Hepatocyte (in vitro differentiated cells): ENCODE results near the gene NEMP1. TPM values are rescaled to one million over a fixed set of nuclear protein-coding genes. Genes with fewer than 3 reads are reported as not detected.
"Not testable (repeated sequence)": the region's sequence is repeated elsewhere in the genome, so short reads cannot be mapped to it uniquely, and the experiment has no call there.

Experiments used
- DNase-seq: peaks from one replicate; pipeline ENCODE4 v3.0.0-alpha.2; 2016; ENCODE audit warnings: low spot score
- H2AFZ ChIP-seq: fragments of 200-600 bp; sonication (generic); 2 replicates; pipeline ENCODE4 v1.6.0; 2016; ENCODE audit warnings: antibody characterized with exemption, mild to moderate bottlenecking
- H3K27ac ChIP-seq: fragments of 200-600 bp; sonication (generic); 2 replicates; pipeline ENCODE4 v1.5.1; 2016; ENCODE audit warnings: mild to moderate bottlenecking
- H3K27me3 ChIP-seq: fragments of 200-600 bp; sonication (generic); 2 replicates; pipeline ENCODE4 v1.6.1; 2016
- H3K36me3 ChIP-seq: fragments of 200-600 bp; sonication (generic); replicated peaks from 2 replicates; pipeline ENCODE4 v1.5.1; 2016; ENCODE audit warnings: low read depth; ENCODE audit not compliant: insufficient read depth
- H3K4me1 ChIP-seq: fragments of 200-600 bp; sonication (generic); 2 replicates; pipeline ENCODE4 v1.5.1; 2016; ENCODE audit warnings: mild to moderate bottlenecking, moderate library complexity; ENCODE audit not compliant: insufficient read depth
- H3K4me2 ChIP-seq: fragments of 200-600 bp; sonication (generic); 2 replicates; pipeline ENCODE4 v1.6.0; 2016
- H3K4me3 ChIP-seq: fragments of 200-600 bp; sonication (generic); 2 replicates; pipeline ENCODE4 v1.5.1; 2016; ENCODE audit warnings: mild to moderate bottlenecking
- H3K79me2 ChIP-seq: fragments of 200-600 bp; sonication (generic); 2 replicates; pipeline ENCODE4 v1.6.0; 2017; ENCODE audit warnings: mild to moderate bottlenecking
- H3K9me2 ChIP-seq: fragments of 200-600 bp; sonication (generic); replicated peaks from 2 replicates; pipeline ENCODE4 v1.6.0; 2017; ENCODE audit warnings: mild to moderate bottlenecking; ENCODE audit not compliant: insufficient read depth
- H3K9me3 ChIP-seq: fragments of 200-600 bp; sonication (generic); 2 replicates; pipeline ENCODE4 v1.5.1; 2016; ENCODE audit warnings: low read depth, mild to moderate bottlenecking
- H4K20me1 ChIP-seq: fragments of 200-600 bp; sonication (generic); 2 replicates; pipeline ENCODE4 v1.6.0; 2016; ENCODE audit warnings: mild to moderate bottlenecking; ENCODE audit not compliant: insufficient read depth, poor library complexity, severe bottlenecking
- CTCF ChIP-seq: fragments of 200-600 bp; sonication (generic); IDR thresholded peaks from 2 replicates; pipeline ENCODE4 v1.5.1; 2016; ENCODE audit warnings: antibody characterized with exemption, mild to moderate bottlenecking; ENCODE audit not compliant: poor library complexity
- EZH2 ChIP-seq: fragments of 200-600 bp; sonication (generic); IDR thresholded peaks from 2 replicates; pipeline ENCODE4 v1.6.1; 2016; ENCODE audit warnings: antibody characterized with exemption, mild to moderate bottlenecking, borderline replicate concordance
- EZH2phosphoT487 ChIP-seq: fragments of 200-600 bp; sonication (generic); IDR thresholded peaks from one replicate; pipeline ENCODE4 v1.6.1; 2018; ENCODE audit warnings: antibody characterized with exemption, mild to moderate bottlenecking, low read depth, moderate library complexity; ENCODE audit not compliant: unreplicated experiment, severe bottlenecking
- WGBS: methylation state at CpG from one replicate; pipeline ENCODE4 v1.1.6; 2016; ENCODE audit warnings: low lambda C conversion rate; ENCODE audit errors: missing lambda C conversion rate; 5-methylcytosine and 5-hydroxymethylcytosine counted together
- polyA plus RNA-seq: library from polyadenylated mRNA; unstranded; fragments of >200 nt; fragmentation: Nextera tagmentation; extraction: Ambion mirVana; gene quantifications from 2 replicates; pipeline ENCODE4 v1.2.1, GENCODE V29; 2016
- total RNA-seq: library from RNA; depleted of rRNA; stranded (reverse); fragments of >200 nt; gene quantifications from 2 replicates; pipeline ENCODE4 v1.2.3, GENCODE V29; 2014

NEMP1 gene
- total and polyA plus RNA-seq, 2 experiments from 2014 or later, result 6.2 to 9.3 TPM

GRCh38 chr12:57079821-57080220 lies 1.2 kb upstream of the NEMP1 start:
- H3K27ac ChIP-seq, result peak overlapping the region; percentile 80
- TF ChIP-seq CTCF, result no peak
- TF ChIP-seq EZH2phosphoT487, result no peak
- TF ChIP-seq EZH2, result no peak
- H3K4me3 ChIP-seq, result no peak overlapping the region
- no peak for DNase-seq
- no peaks in the 10 kb centered on the region for H3K36me3 ChIP-seq
- H3K9me3 ChIP-seq, result no peaks in the 10 kb centered on the region
- H2AFZ ChIP-seq, result no peak overlapping the region
- WGBS, result 65% methylated on average over 1 of the region's 1 CpG
- H3K79me2 ChIP-seq, result peaks cover 27% of the 10 kb centered on the region
- H3K9me2 ChIP-seq, result no peaks in the 10 kb centered on the region
- no peaks in the 10 kb centered on the region for H3K27me3 ChIP-seq
- peak overlapping the region; percentile 68 for H3K4me2 ChIP-seq
- peaks cover 5% of the 10 kb centered on the region for H3K4me1 ChIP-seq
- H4K20me1 ChIP-seq, result no peaks in the 10 kb centered on the region

- DNase-seq, H3K4me1 ChIP-seq, H3K4me2 ChIP-seq, H3K9me2 ChIP-seq, H3K9me3 ChIP-seq, H4K20me1 ChIP-seq, H3K4me3 ChIP-seq, H3K27ac ChIP-seq, H3K36me3 ChIP-seq, H3K27me3 ChIP-seq, H2AFZ ChIP-seq: not testable (repeated sequence)
- peaks cover 41% of the 10 kb centered on the region for H3K79me2 ChIP-seq
- WGBS, result 98% methylated on average over 6 of the region's 6 CpGs
Observed at GRCh38 chr12:57073566-57074450, 4.8 kb downstream of the NEMP1 start.

- Histone ChIP-seq H3K27ac (no peak overlapping the region), H3K4me2 (no peak overlapping the region), H4K20me1 (no peaks in the 10 kb centered on the region), H3K27me3 (no peaks in the 10 kb centered on the region), H3K9me2 (no peaks in the 10 kb centered on the region), H3K9me3 (no peaks in the 10 kb centered on the region), H3K36me3 (no peaks in the 10 kb centered on the region), H3K79me2 (peaks cover 38% of the 10 kb centered on the region), H3K4me3 (no peak overlapping the region), H3K4me1 (peaks cover 4% of the 10 kb centered on the region), H2AFZ (no peak overlapping the region)
- no peak for DNase-seq
- no peak for TF ChIP-seq EZH2phosphoT487
- no peak for TF ChIP-seq CTCF
- TF ChIP-seq EZH2, result no peak
- WGBS, result 100% methylated on average over 2 of the region's 2 CpGs
Observed at GRCh38 chr12:57072661-57073060, 5.9 kb downstream of the NEMP1 start.

GRCh38 chr12:57069523-57069922 lies 9.1 kb downstream of the NEMP1 start:
- peak overlapping the region; percentile 68 for H2AFZ ChIP-seq
- H3K27ac ChIP-seq, result peak overlapping the region; percentile 81
- WGBS, result 35% methylated on average over 3 of the region's 3 CpGs
- H3K36me3 ChIP-seq, result no peaks in the 10 kb centered on the region
- no peaks in the 10 kb centered on the region for H4K20me1 ChIP-seq
- no peaks in the 10 kb centered on the region for H3K9me3 ChIP-seq
- no peaks in the 10 kb centered on the region for H3K9me2 ChIP-seq
- peak; percentile 95 for TF ChIP-seq CTCF
- no peak for TF ChIP-seq EZH2
- H3K4me3 ChIP-seq, result no peak overlapping the region
- peaks cover 11% of the 10 kb centered on the region for H3K79me2 ChIP-seq
- DNase-seq, result peak; percentile 89
- peaks cover 4% of the 10 kb centered on the region for H3K4me1 ChIP-seq
- no peaks in the 10 kb centered on the region for H3K27me3 ChIP-seq
- H3K4me2 ChIP-seq, result no peak overlapping the region
